NCI-H2081 (cell line): ENCODE data around the gene NOL9.

ENCODE experiments used
- DNase-seq, 2 experiments: peaks; one replicate each; lab custom pipeline; 2025; lab: John Stamatoyannopoulos, UW

The NOL9 gene

GRCh38 chr1:6519935-6520671, 34.2 kb downstream of the NOL9 start:
- peak; percentile 20 to 50 for DNase-seq

DNA sequence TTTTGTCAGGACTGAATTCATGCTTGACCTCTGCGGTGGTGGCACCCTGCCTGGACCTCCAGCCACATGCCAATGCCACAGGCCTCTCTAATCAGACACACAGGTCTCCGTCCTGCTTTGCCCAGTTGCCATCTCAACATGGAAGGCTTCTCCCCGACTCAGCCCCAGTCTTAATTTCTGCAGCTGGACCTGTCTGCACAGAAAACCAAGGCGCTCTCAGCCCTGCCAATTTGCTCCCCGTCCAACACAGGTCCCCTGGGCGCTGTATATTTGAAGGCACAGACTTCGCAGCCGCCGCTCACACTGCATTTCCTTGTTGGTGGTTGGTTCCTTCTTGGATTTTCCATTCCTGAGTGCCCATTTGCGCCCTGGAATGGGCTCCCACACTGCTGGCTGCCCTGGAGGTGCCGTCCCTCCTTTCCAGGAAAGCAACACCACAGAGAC, 34.8 kb downstream of the NOL9 start:
- no peak for DNase-seq

DNA sequence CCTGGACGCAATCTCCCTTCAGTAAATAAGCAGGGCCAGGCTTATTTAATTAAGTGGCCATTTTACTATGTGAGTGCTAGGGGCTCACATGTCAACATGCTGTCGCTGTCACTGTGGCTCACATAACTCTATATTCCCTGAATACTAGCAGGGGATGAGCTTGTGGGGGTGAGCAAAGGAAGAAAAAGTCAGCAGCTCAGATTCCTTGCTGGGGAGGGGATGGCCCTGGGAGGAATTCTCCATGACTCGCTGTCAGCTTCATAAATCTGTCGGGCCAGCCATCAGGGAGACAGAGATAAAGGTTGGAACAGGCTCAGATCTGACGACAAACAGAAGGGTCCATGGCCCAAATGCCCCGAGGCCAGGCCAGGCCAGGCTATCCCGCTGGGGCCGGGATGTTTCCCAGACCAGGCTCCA, 36.9 kb downstream of the NOL9 start:
- no peak for DNase-seq

- DNase-seq, result no peak
Observed at GRCh38 chr1:6515771-6516170, 38.5 kb downstream of the NOL9 start.

- DNase-seq, result no peak
Observed at GRCh38 chr1:6513320-6513801, 41.0 kb downstream of the NOL9 start.

GRCh38 chr1:6512908-6513280, 41.4 kb downstream of the NOL9 start:
- DNase-seq, result no peak

GRCh38 chr1:6512245-6512907, 41.9 kb downstream of the NOL9 start:
- no peak for DNase-seq

DNA sequence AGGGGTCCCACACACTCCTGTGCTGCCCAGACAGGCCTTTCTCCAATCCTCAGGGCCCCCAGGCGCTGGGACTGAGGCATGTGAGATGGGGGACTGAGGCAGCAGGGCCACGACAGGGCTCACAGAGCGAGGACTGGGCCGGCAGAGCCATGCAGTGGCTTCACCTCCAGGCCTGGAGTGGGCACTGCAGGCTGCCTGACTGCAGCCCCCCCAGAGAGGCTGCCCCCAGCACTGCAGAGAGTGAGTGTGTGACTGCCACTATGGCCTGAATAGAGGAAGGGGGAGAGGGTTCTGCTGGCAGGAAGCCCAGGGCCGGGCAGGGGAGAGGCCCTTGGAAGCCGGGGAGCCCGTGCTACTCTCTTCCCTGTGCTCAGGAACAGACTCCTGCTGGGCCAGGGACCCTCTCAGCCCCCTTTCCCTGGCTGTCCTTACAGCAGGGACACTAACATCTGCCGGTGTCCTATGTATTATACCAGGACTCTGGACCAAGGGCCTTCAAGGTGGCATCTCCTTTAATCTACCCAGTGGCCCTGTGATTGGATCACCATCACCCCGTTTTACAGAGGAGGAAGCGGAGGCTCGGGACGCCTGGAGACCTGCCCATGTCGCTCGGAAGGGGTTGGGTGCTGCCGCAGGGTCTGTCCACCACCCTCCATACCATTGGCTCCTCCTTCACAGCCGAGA, 42.6 kb downstream of the NOL9 start:
- DNase-seq, result no peak

- DNase-seq, result no peak
Observed at GRCh38 chr1:6511056-6511455, 43.3 kb downstream of the NOL9 start.

DNA sequence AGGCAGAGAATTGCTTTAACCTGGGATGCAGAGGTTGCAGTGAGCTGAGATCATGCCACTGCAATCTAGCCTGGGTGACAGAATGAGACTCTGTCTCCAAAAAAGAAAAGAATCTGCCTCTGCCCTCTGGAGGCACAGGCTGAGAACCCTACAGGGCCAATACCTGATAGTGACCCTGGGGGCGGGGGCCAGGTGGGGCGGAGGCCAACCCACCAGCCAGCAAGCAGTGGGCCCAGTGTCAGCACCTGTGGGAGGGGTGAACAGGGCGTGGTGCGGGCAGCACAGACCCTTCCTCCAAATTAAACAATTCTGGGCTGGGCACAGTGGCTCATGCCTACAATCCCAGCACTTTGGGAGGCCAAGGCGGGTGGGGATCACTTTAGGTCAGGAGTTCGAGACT, 43.8 kb downstream of the NOL9 start:
- DNase-seq, result no peak

DNA sequence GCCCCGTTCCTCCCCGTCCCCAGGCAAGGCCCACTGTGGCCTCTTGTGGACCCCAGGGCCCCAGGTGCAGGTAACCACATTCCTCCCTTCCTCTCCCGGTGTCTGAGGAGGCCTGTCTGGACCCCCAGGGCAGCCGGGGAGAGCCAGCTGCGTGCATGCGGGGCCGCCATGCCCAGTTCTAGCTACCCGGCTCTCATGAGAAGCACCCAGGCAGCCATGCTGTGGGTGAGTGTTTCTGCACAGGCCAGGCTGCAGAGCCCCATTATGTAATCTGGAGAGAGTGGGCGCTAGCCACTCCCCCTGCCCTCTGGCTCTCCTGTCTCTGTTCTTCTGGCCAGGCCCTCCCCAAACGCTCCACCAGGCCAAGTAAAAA, 44.4 kb downstream of the NOL9 start:
- no peak for DNase-seq

GRCh38 chr1:6509220-6509918, 44.9 kb downstream of the NOL9 start:
- DNase-seq, result no peak

- DNase-seq, result no peak
Observed at GRCh38 chr1:6508816-6509189, 45.5 kb downstream of the NOL9 start.

DNA sequence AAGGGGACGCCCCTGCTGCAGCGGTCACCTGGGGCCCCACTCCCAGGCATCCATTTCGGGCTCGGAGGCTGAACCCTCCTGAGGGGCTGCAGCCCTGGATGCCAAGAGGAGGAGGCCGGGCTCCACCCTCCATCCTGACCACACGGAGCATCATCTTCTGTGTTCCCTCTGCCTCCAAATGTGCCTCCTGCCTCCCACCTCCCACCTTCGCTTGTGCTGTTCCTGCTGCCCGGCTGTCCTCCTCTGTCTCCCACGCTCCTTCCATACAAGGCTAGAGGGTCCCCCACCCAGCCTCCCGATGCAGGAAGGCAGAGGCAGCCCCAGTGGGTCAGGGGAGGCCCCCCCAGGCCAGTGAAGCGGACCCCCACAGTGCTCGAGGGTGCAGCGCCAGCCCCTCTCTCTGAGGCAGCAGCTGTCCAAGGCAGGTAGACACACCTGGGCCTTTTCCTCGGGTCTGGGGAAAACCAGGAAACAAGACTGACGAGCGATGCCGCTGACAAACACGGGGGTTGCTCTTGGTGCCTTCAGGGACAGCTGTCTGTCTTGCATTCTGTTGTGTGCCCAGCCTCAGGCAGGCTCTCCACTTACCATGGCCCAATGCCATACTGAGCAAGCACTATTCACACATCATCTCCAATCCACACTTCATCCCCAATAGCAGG, 46.0 kb downstream of the NOL9 start:
- no peak for DNase-seq

DNA sequence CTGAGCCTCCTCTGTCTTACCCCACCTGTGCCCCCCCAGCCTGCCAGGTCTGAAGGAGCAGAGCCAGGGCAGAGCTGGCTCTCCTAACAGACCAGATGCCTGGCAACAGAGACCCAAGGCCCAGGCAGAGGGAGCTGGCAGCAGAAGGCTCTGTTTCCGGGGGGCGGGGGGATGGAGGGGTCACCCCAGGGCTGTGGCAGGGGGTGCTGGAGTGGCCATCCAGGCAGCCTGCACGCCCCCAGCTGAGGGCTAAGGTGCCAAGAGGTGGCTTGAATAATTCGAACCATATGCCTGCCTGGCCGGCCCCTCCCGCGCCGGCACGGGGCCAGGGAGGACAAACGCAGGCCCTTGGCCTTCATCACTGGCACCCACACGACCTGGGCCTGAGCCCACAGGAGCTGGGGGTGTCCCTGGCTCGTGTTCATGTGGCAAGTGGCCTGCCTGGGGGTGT, 46.8 kb downstream of the NOL9 start:
- no peak for DNase-seq

- DNase-seq, result no peak
Observed at GRCh38 chr1:6507037-6507428, 47.3 kb downstream of the NOL9 start.

DNA sequence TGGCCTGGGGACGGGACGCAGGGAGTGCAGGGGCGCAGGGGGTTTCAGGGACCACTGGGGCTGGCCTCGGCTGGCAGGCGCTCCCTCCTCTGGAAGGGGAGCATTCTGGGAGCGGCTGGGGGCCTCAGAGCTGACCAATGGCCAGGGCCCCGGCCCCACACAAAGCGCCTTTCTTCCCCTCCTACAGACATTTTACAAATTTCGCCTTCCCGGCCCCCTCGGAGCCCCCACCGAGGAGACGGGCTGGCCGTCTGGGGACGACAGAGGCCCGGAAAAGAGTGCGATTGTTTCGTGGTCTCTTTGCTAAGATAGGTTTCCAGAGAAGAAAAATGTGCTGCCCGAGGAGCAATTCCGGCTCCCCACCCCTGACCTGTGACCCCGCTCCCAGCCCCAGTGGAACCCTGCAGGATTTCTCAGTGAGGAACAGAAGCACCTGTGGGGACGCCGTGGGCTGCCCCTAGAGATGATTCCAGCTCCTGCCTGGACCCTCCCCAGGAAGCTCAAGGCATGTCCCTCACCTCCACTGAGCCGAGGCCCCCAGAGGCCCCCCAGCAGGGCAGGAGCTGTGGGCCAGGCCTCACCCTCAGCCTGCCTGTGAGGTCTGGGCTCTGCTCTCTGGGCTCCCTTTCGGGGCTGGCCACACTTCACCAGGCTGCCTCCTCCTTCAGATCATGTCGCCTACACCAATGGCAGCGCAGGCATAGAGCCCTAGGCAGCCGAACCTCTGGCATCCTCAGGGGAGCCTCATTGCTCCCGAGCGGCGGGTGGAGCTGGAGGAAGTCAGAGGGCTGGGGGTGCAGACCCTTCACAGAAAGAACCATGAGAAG, 47.9 kb downstream of the NOL9 start:
- no peak for DNase-seq

GRCh38 chr1:6505367-6506209, 48.7 kb downstream of the NOL9 start:
- DNase-seq, result no peak

GRCh38 chr1:6504887-6505286, 49.4 kb downstream of the NOL9 start:
- DNase-seq, result no peak
